K562 (cell line): ENCODE measurements around the gene HEMK1. TPM values are rescaled to one million over a fixed set of nuclear protein-coding genes. Genes with fewer than 3 reads are reported as not detected.

Experiments
- ATAC-seq: fragments of 200-7000 bp; cut with Tn5 transposase; 3 replicates; pipeline ENCODE4 v1.9.1; 2020; ENCODE audit warnings: moderate library complexity
- BruUV-seq: library from RNA; stranded (reverse); fragments of 400-500 nt; replicated peaks from 2 replicates; lab custom pipeline; 2021; lab: Mats Ljungman, UMichigan
- CTCF ChIA-PET: fragments of 300-600 bp; formaldehyde crosslinking; extraction: SDS; loops from one replicate; lab custom pipeline; 2021; ENCODE audit warnings: low intra/inter-chr PET ratio; lab: Yijun Ruan, JAX
- POLR2A ChIA-PET: fragments of 300-600, 350-650 bp; sonication (Branson Sonifier 250); formaldehyde crosslinking; extraction: SDS; loops from one replicate; lab custom pipeline; 2021; ENCODE audit warnings: antibody characterized with exemption, inconsistent platforms; lab: Yijun Ruan, JAX
- DNase-seq, 4 experiments: peaks; one replicate each; pipeline versions ENCODE4 v3.0.0 to v3.0.0-alpha.2; 2011 to 2018; ENCODE audit warnings: low spot score in 3 of 4, mixed read lengths in 3 of 4; ENCODE audit errors: extremely low read depth in 1 of 4
- FAIRE-seq: peaks from 2 replicates; lab custom pipeline; 2011; peaks lifted over from hg19 to GRCh38; lab: Jason Lieb, UNC
- H2AFZ ChIP-seq: 2 replicates; pipeline ENCODE4 v1.6.0; 2011; ENCODE audit warnings: low read depth, low read length, control low read depth, inconsistent platforms
- H3K27ac ChIP-seq: fragments of 200-600 bp; 3 replicates; pipeline ENCODE4 v1.8.0; 2011; ENCODE audit warnings: low read depth, mild to moderate bottlenecking, control low read depth, inconsistent platforms, low read length, moderate library complexity, mixed read lengths; ENCODE audit errors: extremely low read depth
- H3K27me3 ChIP-seq, 2 experiments: fragments of 300-600 bp in 1 of 2; 2 replicates in 1 of 2; 3 replicates in 1 of 2; pipeline versions ENCODE4 v1.6.0 to v1.8.0; 2011; ENCODE audit warnings: inconsistent platforms in 2 of 2, low read length in 2 of 2, mild to moderate bottlenecking in 1 of 2, mixed read lengths in 1 of 2, moderate library complexity in 1 of 2; ENCODE audit not compliant: control insufficient read depth in 2 of 2, insufficient read depth in 2 of 2
- H3K36me3 ChIP-seq: fragments of 300-600 bp; 3 replicates; pipeline ENCODE4 v1.8.0; 2011; ENCODE audit warnings: mild to moderate bottlenecking, low read length, inconsistent platforms; ENCODE audit not compliant: control insufficient read depth, insufficient read depth
- H3K4me1 ChIP-seq, 2 experiments: fragments of 200-600 bp in 1 of 2; replicated peaks in 1 of 2; 2 replicates in 1 of 2; 3 replicates in 1 of 2; pipeline versions ENCODE4 v1.5.1 to v1.8.0; 2011; ENCODE audit warnings: inconsistent platforms in 2 of 2, low read length in 2 of 2, mild to moderate bottlenecking in 1 of 2, mixed read lengths in 1 of 2, moderate library complexity in 1 of 2; ENCODE audit not compliant: control insufficient read depth in 2 of 2, insufficient read depth in 2 of 2
- H3K4me2 ChIP-seq: 2 replicates; pipeline ENCODE4 v1.6.1; 2011; ENCODE audit warnings: low read length, control low read depth, inconsistent platforms, mixed read lengths; ENCODE audit not compliant: insufficient read depth
- H3K4me3 ChIP-seq: fragments of 200-600 bp; sonication (generic), shearing (Covaris generic); 2 replicates; pipeline ENCODE4 v1.5.1; 2016; ENCODE audit warnings: control low read depth, inconsistent platforms
- H3K79me2 ChIP-seq: fragments of 200-600 bp; 3 replicates; pipeline ENCODE4 v1.8.0; 2011; ENCODE audit warnings: low read length, inconsistent platforms; ENCODE audit not compliant: control insufficient read depth, insufficient read depth
- H3K9ac ChIP-seq, 2 experiments: 2 replicates each; pipeline versions ENCODE4 v1.6.0 to v1.6.1; 2011; ENCODE audit warnings: low read depth in 2 of 2, low read length in 2 of 2, control low read depth in 1 of 2, inconsistent platforms in 1 of 2, mild to moderate bottlenecking in 1 of 2, mixed read lengths in 1 of 2; ENCODE audit not compliant: insufficient read depth in 1 of 2
- H3K9me1 ChIP-seq: one replicate; pipeline ENCODE4 v1.6.0; 2011; ENCODE audit warnings: inconsistent platforms, mild to moderate bottlenecking, low read length, moderate library complexity; ENCODE audit not compliant: control insufficient read depth, insufficient read depth
- H3K9me3 ChIP-seq: replicated peaks from 2 replicates; pipeline ENCODE4 v1.5.1; 2011; ENCODE audit warnings: low read depth, low read length, inconsistent platforms; ENCODE audit not compliant: control insufficient read depth, insufficient read depth
- H4K20me1 ChIP-seq: replicated peaks from 2 replicates; pipeline ENCODE4 v1.6.1; 2011; ENCODE audit warnings: low read length, inconsistent platforms, mixed read lengths; ENCODE audit not compliant: control insufficient read depth, insufficient read depth
- CTBP1 ChIP-seq: fragments of 450-650 bp; IDR thresholded peaks from 2 replicates; pipeline ENCODE4 v1.6.1; 2016; ENCODE audit warnings: borderline replicate concordance
- DEAF1 ChIP-seq: fragments of 450-650 bp; formaldehyde crosslinking; IDR thresholded peaks from 2 replicates; pipeline ENCODE4 v1.4.0; 2020; ENCODE audit warnings: mild to moderate bottlenecking, moderate library complexity
- FOS ChIP-seq: IDR thresholded peaks from 3 replicates; pipeline ENCODE4 v1.6.1; 2011; ENCODE audit not compliant: insufficient read length; ENCODE audit errors: extremely low read depth
- HEY1 ChIP-seq: fragments of 250-450 bp; sonication (Bioruptor Pico); IDR thresholded peaks from 2 replicates; pipeline ENCODE4 v1.5.0; 2020; ENCODE audit warnings: mild to moderate bottlenecking, moderate library complexity, borderline replicate concordance
- KDM1A ChIP-seq, 2 experiments: fragments of 450-650 bp; IDR thresholded peaks; 2 replicates each; pipeline ENCODE4 v1.6.1; 2016; ENCODE audit warnings: mild to moderate bottlenecking in 2 of 2
- KDM5B ChIP-seq: fragments of 200-600 bp; sonication (generic); IDR thresholded peaks from 2 replicates; pipeline ENCODE4 v1.6.1; 2012; ENCODE audit warnings: low read depth, mild to moderate bottlenecking, moderate library complexity, low read length, control low read depth, inconsistent platforms; ENCODE audit not compliant: insufficient replicate concordance
- MAFF ChIP-seq: IDR thresholded peaks from 2 replicates; pipeline ENCODE4 v1.6.1; 2012; ENCODE audit warnings: low read length, improper control_type of control experiment
- NFIC ChIP-seq: fragments of 450-650 bp; IDR thresholded peaks from 2 replicates; pipeline ENCODE4 v1.6.1; 2017; ENCODE audit warnings: mild to moderate bottlenecking, inconsistent platforms
- NFYB ChIP-seq: IDR thresholded peaks from 2 replicates; pipeline ENCODE4 v1.6.1; 2011; ENCODE audit warnings: mild to moderate bottlenecking, moderate library complexity; ENCODE audit not compliant: insufficient read length; ENCODE audit errors: extremely low read depth
- PATZ1 ChIP-seq: fragments of 250-450 bp; sonication (Bioruptor Pico); IDR thresholded peaks from 2 replicates; pipeline ENCODE4 v1.5.0; 2020; ENCODE audit warnings: mild to moderate bottlenecking, borderline replicate concordance
- PHB2 ChIP-seq: fragments of 450-650 bp; IDR thresholded peaks from 2 replicates; pipeline ENCODE4 v1.6.1; 2017; ENCODE audit warnings: low read depth
- PKNOX1 ChIP-seq: fragments of 450-650 bp; IDR thresholded peaks from 2 replicates; pipeline ENCODE4 v1.6.1; 2016
- SUPT5H ChIP-seq: fragments of 450-650 bp; IDR thresholded peaks from 2 replicates; pipeline ENCODE4 v1.6.1; 2016
- TAF9B ChIP-seq: fragments of 450-650 bp; IDR thresholded peaks from 2 replicates; pipeline ENCODE4 v1.6.1; 2018; ENCODE audit warnings: mild to moderate bottlenecking; ENCODE audit not compliant: partially characterized antibody
- ZEB2 ChIP-seq: fragments of 450-650 bp; IDR thresholded peaks from 2 replicates; pipeline ENCODE4 v1.6.1; 2016
- ZNF444 ChIP-seq: fragments of 250-450 bp; sonication (Bioruptor Pico); IDR thresholded peaks from 2 replicates; pipeline ENCODE4 v1.4.0; 2020; ENCODE audit warnings: mild to moderate bottlenecking, moderate library complexity
- ZNF778 ChIP-seq: fragments of 450-650 bp; formaldehyde crosslinking; IDR thresholded peaks from 2 replicates; pipeline ENCODE4 v1.4.0; 2020; ENCODE audit warnings: mild to moderate bottlenecking, moderate library complexity
- WGBS: fragments of 100-300 bp; shearing (Covaris generic); methylation state at CpG from one replicate; pipeline ENCODE4 v1.1.6; 2016; ENCODE audit warnings: low coverage, mixed read lengths; ENCODE audit not compliant: insufficient coverage; ENCODE audit errors: missing lambda C conversion rate; 5-methylcytosine and 5-hydroxymethylcytosine counted together
- in situ Hi-C: fragments of 300-500 bp; cut with MboI; formaldehyde crosslinking; loops from 4 replicates; pipeline ENCODE4 v1.15.0; 2018; ENCODE audit warnings: inconsistent platforms, mixed read lengths
- intact Hi-C: fragments of 100-400 bp; cut with micrococcal nuclease; formaldehyde crosslinking; loops from 2 replicates; pipeline ENCODE4 v1.14.2; 2022
- polyA plus RNA-seq, 8 experiments: library from polyadenylated mRNA; depleted of rRNA in 4 of 8; stranded (reverse) in 5 of 8; unstranded in 3 of 8; fragments of >200 nt; fragmentation: Nextera tagmentation in 2 of 8; fragmentation: Illumina TruSeq in 1 of 8; extraction: Ambion mirVana in 2 of 8; extraction: Trizol in 1 of 8; gene quantifications; 2 replicates each; pipeline versions ENCODE4 v1.2.1 to v1.2.3, GENCODE V29; 2011 to 2014; ENCODE audit warnings: inconsistent platforms in 1 of 8, missing spikeins in 1 of 8
- total RNA-seq, 7 experiments: library from RNA; depleted of rRNA in 6 of 7; stranded (reverse); fragments of >200 nt in 6 of 7; fragmentation: Illumina TruSeq in 2 of 7; extraction: Trizol in 2 of 7; gene quantifications; 2 replicates each; pipeline versions ENCODE4 v1.2.1 to v1.2.3, GENCODE V29; 2011 to 2021; ENCODE audit warnings: low replicate concordance in 1 of 7

Gene HEMK1
- total and polyA plus RNA-seq, 9 of the 15 experiments (the other 6 are each of a cell fraction or from before 2014, with no cell fraction given) = 2.0 to 16.8 (median 11.4) TPM

GRCh38 chr3:50610181-50610971 is 41.1 kb downstream of the HEMK1 start:
- Histone ChIP-seq H3K27ac (peak overlapping the region; percentile 85), H3K79me2 (peaks cover 81% of the 10 kb centered on the region), H4K20me1 (peaks cover 36% of the 10 kb centered on the region), H2AFZ (no peak overlapping the region), H3K9me1 (peaks cover 3% of the 10 kb centered on the region), H3K4me1 (peaks cover 24 to 40% of the 10 kb centered on the region in 2 experiments; a peak in 4 of 5 replicates), H3K27me3 (no peaks in the 10 kb centered on the region), H3K9me3 (no peaks in the 10 kb centered on the region), H3K36me3 (peaks cover 55% of the 10 kb centered on the region), H3K9ac (peak overlapping the region; percentile 87 to 94), H3K4me2 (peak overlapping the region; percentile 95), H3K4me3 (peak overlapping the region; percentile 87)
- DNase-seq (peak in 2 of 4 experiments; percentile 44 to 83), FAIRE-seq (peak; percentile 75), ATAC-seq (no peak)
- 3% methylated on average over 6 of the region's 6 CpGs for WGBS
- CTCF ChIA-PET = no interaction called here
- intact Hi-C loops = loop anchor here (5.0 to 10.0 kb wide), 2 partner anchors 253 to 774 kb away; partner anchors contain the start of genes MANF and TMEM115
- POLR2A ChIA-PET = interaction anchor here (0.5 to 1.6 kb wide), 10 partner anchors 8 to 43 kb away, joined by 3 to 6 read pairs (median 3); no protein-coding TSS in a partner anchor
- BruUV-seq = no TSS peak
- in situ Hi-C loops = loop anchor here (5.0 kb wide), 1 partner anchor 33 kb away; no protein-coding TSS in a partner anchor
- TF ChIP-seq ZEB2 = peak; percentile 39; the same call in 1 of the 2 replicates
- no peak for TF ChIP-seq PHB2
- peak; percentile 100 for TF ChIP-seq NFIC
- TF ChIP-seq KDM5B = peak; percentile 61
- TF ChIP-seq SUPT5H = no peak
- TF ChIP-seq ZNF444 = no peak
- TF ChIP-seq KDM1A (IDR thresholded peaks at IDR 0.05) = no peak; a peak in 1 of 4 replicates
- TF ChIP-seq FOS = no peak
- TF ChIP-seq ZNF778 (CRISPR knock-in tag) = no peak
- no peak for TF ChIP-seq PATZ1 (CRISPR knock-in tag)
- 0 out of 2 replicates have a peak, but pooled peaks have one; percentile 10 for TF ChIP-seq PKNOX1
- peak; percentile 24 for TF ChIP-seq TAF9B
- TF ChIP-seq HEY1 (CRISPR knock-in tag) = no peak
- TF ChIP-seq MAFF = no peak
- TF ChIP-seq CTBP1 = peak; percentile 23; the same call in 1 of the 2 replicates
- no peak for TF ChIP-seq DEAF1
- TF ChIP-seq NFYB = no peak
